Lower lobe of right lung (tissue), 2 donors: ENCODE data around the gene POC1A. TPM values are rescaled to one million over a fixed set of nuclear protein-coding genes. Genes with fewer than 3 reads are reported as not detected.

ENCODE experiments used
- ATAC-seq, 2 donors: fragments of 200-7000 bp; cut with Tn5 transposase; one replicate each; pipeline ENCODE4 v1.9.1; 2020 to 2022; ENCODE audit warnings: mild to moderate bottlenecking in 2 of 2, moderate library complexity in 2 of 2
- DNase-seq: peaks from one replicate; pipeline ENCODE4 v3.0.0-alpha.2; 2020
- H3K27ac ChIP-seq: fragments of 200-600 bp; one replicate; pipeline ENCODE4 v1.8.0; 2022
- H3K27me3 ChIP-seq: fragments of 200-600 bp; one replicate; pipeline ENCODE4 v1.8.0; 2022; ENCODE audit warnings: low read depth
- H3K36me3 ChIP-seq: fragments of 200-600 bp; one replicate; pipeline ENCODE4 v1.8.0; 2022; ENCODE audit warnings: mild to moderate bottlenecking
- H3K4me1 ChIP-seq: fragments of 200-600 bp; one replicate; pipeline ENCODE4 v1.8.0; 2022
- H3K4me3 ChIP-seq: fragments of 200-600 bp; one replicate; pipeline ENCODE4 v1.8.0; 2022; ENCODE audit warnings: mild to moderate bottlenecking
- H3K9me3 ChIP-seq: fragments of 200-600 bp; one replicate; pipeline ENCODE4 v1.8.0; 2022
- CTCF ChIP-seq: fragments of 200-600 bp; IDR thresholded peaks from one replicate; pipeline ENCODE4 v1.8.0; 2022; ENCODE audit warnings: antibody characterized with exemption, mild to moderate bottlenecking
- intact Hi-C: fragments of 100-400 bp; cut with DNase I; formaldehyde crosslinking; loops from one replicate; pipeline ENCODE4 v1.11.0; 2022
- total RNA-seq: library from RNA; stranded (reverse); fragmentation: NEBNext Ultra II Directional; extraction: Animal tissue kit (Norgen Biotek cat#: 25700); gene quantifications from one replicate; pipeline ENCODE4 v1.2.1, GENCODE V29; 2021
- donor health status: DM: no; HTN: yes; CAD: no; lungs with severe emphysema.

Gene POC1A
- total RNA-seq, 1 donor from 2014 or later, result 2.7 TPM

- no peaks in the 10 kb centered on the region for H3K27me3 ChIP-seq
- no peak for DNase-seq
- no peaks in the 10 kb centered on the region for H3K36me3 ChIP-seq
- ATAC-seq, result no peak
- intact Hi-C loops, result no loop called here
- H3K9me3 ChIP-seq, result no peaks in the 10 kb centered on the region
- H3K27ac ChIP-seq, result peak overlapping the region; percentile 76
- TF ChIP-seq CTCF, result no peak
- H3K4me1 ChIP-seq, result peaks cover 41% of the 10 kb centered on the region
- H3K4me3 ChIP-seq, result no peak overlapping the region
Observed at GRCh38 chr3:52069855-52070254, 84.4 kb downstream of the POC1A start.

DNA sequence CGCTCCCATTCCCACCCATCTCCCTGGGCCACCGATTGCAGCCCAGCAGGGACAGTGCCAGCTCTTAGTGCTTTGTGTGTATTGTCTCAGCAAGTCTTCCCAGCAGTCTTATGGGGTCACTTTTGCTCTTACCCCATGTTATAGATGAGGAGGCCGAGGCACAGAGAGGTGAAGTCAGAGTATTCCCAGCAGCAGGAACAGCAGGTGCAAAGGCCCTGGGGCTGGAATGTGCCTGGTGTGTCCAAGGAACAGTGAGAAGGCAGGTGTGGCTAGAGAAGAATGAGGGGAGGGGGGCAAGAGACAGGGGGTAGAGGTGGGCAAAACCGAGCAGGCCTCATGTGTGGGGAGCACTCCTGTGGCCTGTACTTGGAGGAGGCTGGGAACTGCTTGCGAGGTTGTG is 85.1 kb downstream of the POC1A start:
- intact Hi-C loops, result no loop called here
- no peaks in the 10 kb centered on the region for H3K27me3 ChIP-seq
- no peaks in the 10 kb centered on the region for H3K9me3 ChIP-seq
- ATAC-seq (no peak), DNase-seq (no peak)
- no peak overlapping the region for H3K27ac ChIP-seq
- no peak overlapping the region for H3K4me3 ChIP-seq
- H3K4me1 ChIP-seq, result peaks cover 41% of the 10 kb centered on the region
- TF ChIP-seq CTCF, result no peak
- no peaks in the 10 kb centered on the region for H3K36me3 ChIP-seq

GRCh38 chr3:52068730-52069129 is 85.5 kb downstream of the POC1A start:
- TF ChIP-seq CTCF, result no peak
- H3K27ac ChIP-seq, result no peak overlapping the region
- no peaks in the 10 kb centered on the region for H3K9me3 ChIP-seq
- DNase-seq, result no peak
- no peak overlapping the region for H3K4me3 ChIP-seq
- intact Hi-C loops, result no loop called here
- H3K36me3 ChIP-seq, result no peaks in the 10 kb centered on the region
- no peak for ATAC-seq
- H3K4me1 ChIP-seq, result peaks cover 41% of the 10 kb centered on the region
- H3K27me3 ChIP-seq, result no peaks in the 10 kb centered on the region

DNA sequence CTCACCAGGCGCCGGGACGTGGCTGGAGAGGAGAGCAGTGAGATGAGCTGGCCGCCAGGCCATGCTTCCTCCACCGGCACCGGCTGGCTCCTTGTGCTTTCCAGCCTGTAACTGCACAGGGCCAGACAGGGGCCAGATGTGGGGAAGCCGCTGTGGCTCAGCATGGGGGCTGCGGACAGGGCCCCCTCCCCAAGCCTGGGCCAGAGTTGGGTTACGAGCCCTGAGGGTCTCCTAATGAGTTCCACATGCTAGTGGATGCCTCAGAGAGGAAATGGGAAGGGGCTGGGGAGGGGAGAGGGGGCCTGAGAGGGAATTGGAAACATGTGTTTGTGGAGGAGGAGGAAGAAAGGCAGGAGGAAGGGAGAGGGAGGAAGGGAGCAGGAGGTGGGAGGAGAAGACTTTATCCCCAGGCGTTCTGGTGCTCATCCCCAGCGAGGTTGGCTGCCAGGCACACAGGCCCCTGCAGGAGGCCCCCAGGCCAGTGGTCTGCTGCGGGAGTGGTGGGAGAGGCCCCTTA is 86.1 kb downstream of the POC1A start:
- peaks cover 42% of the 10 kb centered on the region for H3K4me1 ChIP-seq
- no peak overlapping the region for H3K4me3 ChIP-seq
- no peak for TF ChIP-seq CTCF
- DNase-seq, result no peak
- H3K9me3 ChIP-seq, result no peaks in the 10 kb centered on the region
- no peaks in the 10 kb centered on the region for H3K36me3 ChIP-seq
- H3K27me3 ChIP-seq, result no peaks in the 10 kb centered on the region
- no peak for ATAC-seq
- intact Hi-C loops, result no loop called here
- H3K27ac ChIP-seq, result no peak overlapping the region

DNA sequence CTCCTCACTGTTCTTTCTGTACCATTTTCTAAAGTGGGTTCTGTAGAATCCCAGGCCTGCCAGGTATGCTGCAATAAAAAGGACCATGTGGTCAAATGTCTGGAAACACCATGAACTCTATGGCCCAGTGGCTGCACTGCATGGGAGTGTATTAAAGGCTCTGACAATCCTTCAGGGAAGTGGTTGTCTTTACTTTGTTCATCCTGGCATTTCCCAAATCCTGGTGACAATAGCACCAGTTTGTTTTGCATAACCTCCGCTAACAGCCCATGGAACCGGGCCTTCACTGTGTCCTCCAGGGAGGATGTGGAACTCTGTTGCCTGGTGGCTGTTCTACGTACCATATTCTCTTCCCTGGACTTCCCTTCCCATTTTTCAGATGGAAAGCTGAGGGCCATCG is 86.7 kb downstream of the POC1A start:
- intact Hi-C loops, result no loop called here
- peaks cover 48% of the 10 kb centered on the region for H3K4me1 ChIP-seq

More for the DNA sequence above, 86.7 kb downstream of the POC1A start:
- H3K27ac ChIP-seq, result no peak overlapping the region
- H3K27me3 ChIP-seq, result no peaks in the 10 kb centered on the region
- ATAC-seq, result no peak
- DNase-seq, result no peak
- no peak overlapping the region for H3K4me3 ChIP-seq
- H3K36me3 ChIP-seq, result no peaks in the 10 kb centered on the region
- TF ChIP-seq CTCF, result no peak
- H3K9me3 ChIP-seq, result no peaks in the 10 kb centered on the region
